IgD-negative memory B cell (primary cell): ENCODE results near the gene WDFY3. TPM values are rescaled to one million over a fixed set of nuclear protein-coding genes. Genes with fewer than 3 reads are reported as not detected.

Source experiments
- H3K27ac Mint-ChIP-seq, 3 donors: one replicate each; pipeline ENCODE4 v1.8.0; 2020 to 2022; ENCODE audit warnings: mild to moderate bottlenecking in 3 of 3, mixed read lengths in 3 of 3, moderate library complexity in 1 of 3
- H3K27me3 Mint-ChIP-seq: one replicate; pipeline ENCODE4 v1.8.0; 2021; ENCODE audit warnings: mixed read lengths
- H3K36me3 Mint-ChIP-seq: one replicate; pipeline ENCODE4 v1.8.0; 2020; ENCODE audit warnings: mild to moderate bottlenecking, mixed read lengths
- H3K4me1 Mint-ChIP-seq, 3 donors: one replicate each; pipeline ENCODE4 v1.8.0; 2020 to 2022; ENCODE audit warnings: mixed read lengths in 3 of 3, mild to moderate bottlenecking in 1 of 3
- H3K4me3 Mint-ChIP-seq, 4 donors: one replicate each; pipeline ENCODE4 v1.8.0; 2020 to 2022; ENCODE audit warnings: mild to moderate bottlenecking in 4 of 4, mixed read lengths in 4 of 4, moderate library complexity in 3 of 4
- H3K9me3 Mint-ChIP-seq, 3 donors: one replicate each; pipeline ENCODE4 v1.8.0; 2020 to 2021; ENCODE audit warnings: mixed read lengths in 3 of 3, mild to moderate bottlenecking in 1 of 3
- polyA plus RNA-seq: library from polyadenylated mRNA; unstranded; fragments of 300-500 nt; fragmentation: Illumina TruSeq; gene quantifications from one replicate; pipeline ENCODE4 v1.2.3, GENCODE V29; 2021

WDFY3 gene
- polyA plus RNA-seq, 1 donor from 2014 or later, result not detected

GRCh38 chr4:84905646-84906045 lies 60.8 kb downstream of the WDFY3 start:
- no peak overlapping the region for H3K4me3 Mint-ChIP-seq
- peak overlapping the region in 1 of 3 donors; percentile 25 for H3K27ac Mint-ChIP-seq
- no peaks in the 10 kb centered on the region for H3K36me3 Mint-ChIP-seq
- peaks cover 0 to 2% (median 0%) of the 10 kb centered on the region in 3 donors for H3K9me3 Mint-ChIP-seq
- peaks cover 5% of the 10 kb centered on the region for H3K27me3 Mint-ChIP-seq
- H3K4me1 Mint-ChIP-seq, result no peaks in the 10 kb centered on the region

GRCh38 chr4:84901740-84902281 lies 64.7 kb downstream of the WDFY3 start:
- peaks cover 2% of the 10 kb centered on the region for H3K27me3 Mint-ChIP-seq
- H3K9me3 Mint-ChIP-seq, result peaks cover 0 to 2% (median 0%) of the 10 kb centered on the region in 3 donors
- H3K27ac Mint-ChIP-seq, result no peak overlapping the region
- no peaks in the 10 kb centered on the region for H3K36me3 Mint-ChIP-seq
- H3K4me1 Mint-ChIP-seq, result no peaks in the 10 kb centered on the region
- no peak overlapping the region for H3K4me3 Mint-ChIP-seq

GRCh38 chr4:84901173-84901572 lies 65.3 kb downstream of the WDFY3 start:
- Mint-ChIP-seq H3K4me1 (no peaks in the 10 kb centered on the region), H3K36me3 (no peaks in the 10 kb centered on the region), H3K4me3 (no peak overlapping the region), H3K27ac (no peak overlapping the region), H3K9me3 (peaks cover 0 to 2% (median 0%) of the 10 kb centered on the region in 3 donors), H3K27me3 (peaks cover 2% of the 10 kb centered on the region)

GRCh38 chr4:84899616-84900015 lies 66.9 kb downstream of the WDFY3 start:
- Mint-ChIP-seq H3K27me3 (no peaks in the 10 kb centered on the region), H3K9me3 (peaks cover 0 to 5% (median 0%) of the 10 kb centered on the region in 3 donors), H3K4me1 (no peaks in the 10 kb centered on the region), H3K27ac (no peak overlapping the region), H3K36me3 (no peaks in the 10 kb centered on the region), H3K4me3 (no peak overlapping the region)

GRCh38 chr4:84897516-84897915 lies 69.0 kb downstream of the WDFY3 start:
- H3K4me1 Mint-ChIP-seq, result no peaks in the 10 kb centered on the region
- H3K27me3 Mint-ChIP-seq, result no peaks in the 10 kb centered on the region
- no peak overlapping the region for H3K27ac Mint-ChIP-seq
- no peaks in the 10 kb centered on the region for H3K36me3 Mint-ChIP-seq
- H3K9me3 Mint-ChIP-seq, result peaks cover 0 to 5% (median 0%) of the 10 kb centered on the region in 3 donors
- no peak overlapping the region for H3K4me3 Mint-ChIP-seq

GRCh38 chr4:84895283-84895682 lies 71.2 kb downstream of the WDFY3 start:
- Mint-ChIP-seq H3K27ac (no peak overlapping the region), H3K36me3 (no peaks in the 10 kb centered on the region)

GRCh38 chr4:84894621-84895020 lies 71.9 kb downstream of the WDFY3 start:
- Mint-ChIP-seq H3K27ac (no peak overlapping the region), H3K27me3 (no peaks in the 10 kb centered on the region)

More at GRCh38 chr4:84895283-84895682, 71.2 kb downstream of the WDFY3 start:
- H3K27me3 Mint-ChIP-seq, result no peaks in the 10 kb centered on the region
- no peak overlapping the region for H3K4me3 Mint-ChIP-seq
- H3K4me1 Mint-ChIP-seq, result no peaks in the 10 kb centered on the region
- H3K9me3 Mint-ChIP-seq, result peaks cover 0 to 5% (median 0%) of the 10 kb centered on the region in 3 donors

GRCh38 chr4:84892950-84893349 lies 73.5 kb downstream of the WDFY3 start:
- Mint-ChIP-seq H3K9me3 (peaks cover 0 to 5% (median 0%) of the 10 kb centered on the region in 3 donors), H3K4me1 (no peaks in the 10 kb centered on the region), H3K36me3 (no peaks in the 10 kb centered on the region), H3K4me3 (no peak overlapping the region), H3K27ac (no peak overlapping the region), H3K27me3 (no peaks in the 10 kb centered on the region)

More at GRCh38 chr4:84894621-84895020, 71.9 kb downstream of the WDFY3 start:
- H3K4me3 Mint-ChIP-seq, result no peak overlapping the region
- no peaks in the 10 kb centered on the region for H3K36me3 Mint-ChIP-seq
- H3K4me1 Mint-ChIP-seq, result no peaks in the 10 kb centered on the region
- peaks cover 0 to 5% (median 0%) of the 10 kb centered on the region in 3 donors for H3K9me3 Mint-ChIP-seq

- Mint-ChIP-seq H3K9me3 (no peaks in the 10 kb centered on the region), H3K36me3 (no peaks in the 10 kb centered on the region), H3K27me3 (no peaks in the 10 kb centered on the region), H3K27ac (no peak overlapping the region), H3K4me3 (no peak overlapping the region), H3K4me1 (no peaks in the 10 kb centered on the region)
Observed at GRCh38 chr4:84887824-84888223, 78.7 kb downstream of the WDFY3 start.

- H3K4me1 Mint-ChIP-seq, result no peaks in the 10 kb centered on the region
- H3K36me3 Mint-ChIP-seq, result no peaks in the 10 kb centered on the region
- H3K4me3 Mint-ChIP-seq, result no peak overlapping the region
- peaks cover 3% of the 10 kb centered on the region for H3K27me3 Mint-ChIP-seq
- no peaks in the 10 kb centered on the region for H3K9me3 Mint-ChIP-seq
- no peak overlapping the region for H3K27ac Mint-ChIP-seq
Observed at GRCh38 chr4:84879651-84880200, 86.8 kb downstream of the WDFY3 start.

GRCh38 chr4:84878546-84878945 lies 87.9 kb downstream of the WDFY3 start:
- Mint-ChIP-seq H3K9me3 (peaks cover 0 to 1% (median 0%) of the 10 kb centered on the region in 3 donors), H3K36me3 (no peaks in the 10 kb centered on the region), H3K4me1 (no peaks in the 10 kb centered on the region), H3K27me3 (peaks cover 3% of the 10 kb centered on the region), H3K27ac (no peak overlapping the region), H3K4me3 (no peak overlapping the region)

GRCh38 chr4:84878090-84878489 lies 88.4 kb downstream of the WDFY3 start:
- H3K27ac Mint-ChIP-seq, result no peak overlapping the region
- H3K9me3 Mint-ChIP-seq, result peaks cover 0 to 3% (median 0%) of the 10 kb centered on the region in 3 donors
- peaks cover 3% of the 10 kb centered on the region for H3K27me3 Mint-ChIP-seq
- no peaks in the 10 kb centered on the region for H3K4me1 Mint-ChIP-seq
- H3K36me3 Mint-ChIP-seq, result no peaks in the 10 kb centered on the region
- H3K4me3 Mint-ChIP-seq, result no peak overlapping the region

GRCh38 chr4:84877051-84877833 lies 89.2 kb downstream of the WDFY3 start:
- Mint-ChIP-seq H3K36me3 (no peaks in the 10 kb centered on the region), H3K27me3 (peaks cover 3% of the 10 kb centered on the region), H3K4me3 (no peak overlapping the region), H3K27ac (no peak overlapping the region), H3K9me3 (peaks cover 0 to 3% (median 0%) of the 10 kb centered on the region in 3 donors), H3K4me1 (no peaks in the 10 kb centered on the region)

- Mint-ChIP-seq H3K4me3 (no peak overlapping the region), H3K27ac (no peak overlapping the region), H3K9me3 (peaks cover 0 to 3% (median 0%) of the 10 kb centered on the region in 3 donors), H3K4me1 (no peaks in the 10 kb centered on the region), H3K27me3 (peaks cover 3% of the 10 kb centered on the region), H3K36me3 (no peaks in the 10 kb centered on the region)
Observed at GRCh38 chr4:84875636-84876371, 90.7 kb downstream of the WDFY3 start.

GRCh38 chr4:84874619-84875018 lies 91.9 kb downstream of the WDFY3 start:
- H3K36me3 Mint-ChIP-seq, result no peaks in the 10 kb centered on the region
- H3K9me3 Mint-ChIP-seq, result peaks cover 0 to 3% (median 0%) of the 10 kb centered on the region in 3 donors
- H3K27ac Mint-ChIP-seq, result no peak overlapping the region
- no peaks in the 10 kb centered on the region for H3K27me3 Mint-ChIP-seq
- H3K4me3 Mint-ChIP-seq, result no peak overlapping the region
- H3K4me1 Mint-ChIP-seq, result no peaks in the 10 kb centered on the region
